Activated T-cell treated with anti-CD3 and anti-CD28 coated beads, Interleukin-2, amount 50 U/mL, for 4 hours (primary cell): ENCODE results near the gene CAST. TPM values are rescaled to one million over a fixed set of nuclear protein-coding genes. Genes with fewer than 3 reads are reported as not detected.

Source experiments
- ATAC-seq, 2 donors: fragments of 200-7000 bp; cut with Tn5 transposase; one replicate each; pipeline ENCODE4 v1.10.0; 2021
- DNase-seq: peaks from one replicate; pipeline ENCODE4 v3.0.0-alpha.2; 2020
- H3K27me3 Mint-ChIP-seq: one replicate; pipeline ENCODE4 v1.8.0; 2021; ENCODE audit warnings: low read depth, mixed read lengths
- H3K36me3 Mint-ChIP-seq: one replicate; pipeline ENCODE4 v1.8.0; 2022; ENCODE audit warnings: mixed read lengths; ENCODE audit not compliant: insufficient read depth
- H3K4me1 Mint-ChIP-seq: one replicate; pipeline ENCODE4 v1.8.0; 2021; ENCODE audit warnings: low read depth, mixed read lengths
- H3K4me3 Mint-ChIP-seq: one replicate; pipeline ENCODE4 v1.8.0; 2021; ENCODE audit warnings: mild to moderate bottlenecking, moderate library complexity, mixed read lengths
- H3K9me3 Mint-ChIP-seq: one replicate; pipeline ENCODE4 v1.8.0; 2021; ENCODE audit warnings: mixed read lengths
- total RNA-seq, 3 donors: library from RNA; stranded (reverse); gene quantifications; one replicate each; pipeline ENCODE4 v1.2.1, GENCODE V29; 2021

CAST gene
- total RNA-seq, 3 donors from 2014 or later: 57.5 to 73.9 (median 58.1) TPM

DNA sequence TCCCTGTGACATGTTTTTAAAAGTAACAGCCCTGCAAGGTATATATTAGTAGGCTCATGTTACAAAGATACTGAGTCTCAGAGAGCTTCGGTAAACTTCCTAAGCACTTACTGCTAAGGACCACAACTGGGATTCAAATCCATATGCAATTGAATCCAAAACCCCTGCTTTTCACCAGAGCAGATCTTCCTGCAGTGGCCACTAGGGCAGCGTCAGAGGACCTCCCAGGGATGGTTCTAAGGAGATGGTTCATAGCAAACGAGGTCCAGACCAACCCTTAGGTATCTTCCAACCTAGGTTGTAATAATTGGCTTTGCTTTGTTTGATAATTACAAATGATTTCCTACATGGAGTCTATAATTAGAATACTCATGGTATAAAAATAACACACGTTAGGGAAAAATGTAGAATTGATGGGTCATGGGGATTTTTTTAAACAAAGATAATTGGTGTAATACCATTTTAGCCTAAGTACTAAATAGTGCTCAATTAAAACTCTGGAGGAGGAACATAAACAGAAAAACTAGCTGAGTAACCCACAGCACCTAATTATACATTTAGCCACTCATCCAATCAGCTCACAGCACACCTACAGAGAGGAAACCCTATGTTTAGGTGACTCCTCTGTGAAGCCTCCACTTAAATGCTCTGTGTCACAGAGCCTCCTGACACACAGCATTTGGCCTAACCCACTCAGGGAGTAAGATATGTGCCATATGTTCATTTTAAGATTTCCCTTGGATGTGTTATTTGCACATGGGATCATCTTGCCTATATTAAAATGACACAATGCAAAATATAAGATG lies 10.0 kb upstream of the CAST start:
- peak in 1 of 2 donors; percentile 40 for ATAC-seq
- Mint-ChIP-seq H3K36me3 (no peaks in the 10 kb centered on the region), H3K4me3 (no peak overlapping the region), H3K9me3 (no peaks in the 10 kb centered on the region), H3K27me3 (peaks cover 18% of the 10 kb centered on the region), H3K4me1 (peaks cover 30% of the 10 kb centered on the region)
- DNase-seq: peak; percentile 5

- ATAC-seq: no peak
- no peak for DNase-seq
- Mint-ChIP-seq H3K36me3 (no peaks in the 10 kb centered on the region), H3K4me3 (no peak overlapping the region), H3K9me3 (no peaks in the 10 kb centered on the region), H3K27me3 (peaks cover 18% of the 10 kb centered on the region), H3K4me1 (peaks cover 31% of the 10 kb centered on the region)
Observed at GRCh38 chr5:96652769-96653454, 9.3 kb upstream of the CAST start.

- peaks cover 18% of the 10 kb centered on the region for H3K27me3 Mint-ChIP-seq
- no peak for ATAC-seq
Observed at GRCh38 chr5:96654209-96654608, 8.0 kb upstream of the CAST start.

GRCh38 chr5:96655085-96655484 lies 7.1 kb upstream of the CAST start:
- H3K4me3 Mint-ChIP-seq: no peak overlapping the region
- peaks cover 31% of the 10 kb centered on the region for H3K4me1 Mint-ChIP-seq
- H3K27me3 Mint-ChIP-seq: peaks cover 20% of the 10 kb centered on the region
- no peaks in the 10 kb centered on the region for H3K36me3 Mint-ChIP-seq
- no peaks in the 10 kb centered on the region for H3K9me3 Mint-ChIP-seq
- ATAC-seq (no peak), DNase-seq (no peak)

More at GRCh38 chr5:96654209-96654608, 8.0 kb upstream of the CAST start:
- H3K4me3 Mint-ChIP-seq: peak overlapping the region; percentile 25
- H3K9me3 Mint-ChIP-seq: no peaks in the 10 kb centered on the region
- DNase-seq: no peak
- H3K4me1 Mint-ChIP-seq: peaks cover 29% of the 10 kb centered on the region
- H3K36me3 Mint-ChIP-seq: no peaks in the 10 kb centered on the region

- Mint-ChIP-seq H3K4me3 (no peak overlapping the region), H3K9me3 (no peaks in the 10 kb centered on the region), H3K4me1 (peaks cover 33% of the 10 kb centered on the region), H3K36me3 (no peaks in the 10 kb centered on the region), H3K27me3 (peaks cover 21% of the 10 kb centered on the region)
- DNase-seq (no peak), ATAC-seq (no peak)
Observed at GRCh38 chr5:96655506-96655905, 6.7 kb upstream of the CAST start.

- Mint-ChIP-seq H3K36me3 (no peaks in the 10 kb centered on the region), H3K9me3 (no peaks in the 10 kb centered on the region), H3K4me3 (no peak overlapping the region), H3K27me3 (peaks cover 18% of the 10 kb centered on the region), H3K4me1 (peaks cover 41% of the 10 kb centered on the region)
- ATAC-seq (peak; percentile 31 to 60), DNase-seq (peak; percentile 9)
Observed at GRCh38 chr5:96657068-96657467, 5.1 kb upstream of the CAST start.

GRCh38 chr5:96658272-96658671 lies 3.9 kb upstream of the CAST start:
- ATAC-seq: no peak
- no peak overlapping the region for H3K4me3 Mint-ChIP-seq
- peaks cover 44% of the 10 kb centered on the region for H3K4me1 Mint-ChIP-seq
- no peaks in the 10 kb centered on the region for H3K36me3 Mint-ChIP-seq
- no peaks in the 10 kb centered on the region for H3K9me3 Mint-ChIP-seq
- H3K27me3 Mint-ChIP-seq: peaks cover 18% of the 10 kb centered on the region
- no peak for DNase-seq

- Mint-ChIP-seq H3K27me3 (peaks cover 14% of the 10 kb centered on the region), H3K36me3 (no peaks in the 10 kb centered on the region), H3K9me3 (no peaks in the 10 kb centered on the region), H3K4me3 (no peak overlapping the region), H3K4me1 (peaks cover 50% of the 10 kb centered on the region)
- DNase-seq (no peak), ATAC-seq (no peak)
Observed at GRCh38 chr5:96659170-96659569, 3.0 kb upstream of the CAST start.

- peak overlapping the region; percentile 95 for H3K4me3 Mint-ChIP-seq
- no peaks in the 10 kb centered on the region for H3K9me3 Mint-ChIP-seq
- DNase-seq (peak; percentile 5), ATAC-seq (peak in 1 of 2 donors; percentile 14)
- H3K4me1 Mint-ChIP-seq: peaks cover 47% of the 10 kb centered on the region
- H3K36me3 Mint-ChIP-seq: no peaks in the 10 kb centered on the region
- H3K27me3 Mint-ChIP-seq: peaks cover 3% of the 10 kb centered on the region
Observed at GRCh38 chr5:96660971-96661854, 963 bp upstream of the CAST start.

DNA sequence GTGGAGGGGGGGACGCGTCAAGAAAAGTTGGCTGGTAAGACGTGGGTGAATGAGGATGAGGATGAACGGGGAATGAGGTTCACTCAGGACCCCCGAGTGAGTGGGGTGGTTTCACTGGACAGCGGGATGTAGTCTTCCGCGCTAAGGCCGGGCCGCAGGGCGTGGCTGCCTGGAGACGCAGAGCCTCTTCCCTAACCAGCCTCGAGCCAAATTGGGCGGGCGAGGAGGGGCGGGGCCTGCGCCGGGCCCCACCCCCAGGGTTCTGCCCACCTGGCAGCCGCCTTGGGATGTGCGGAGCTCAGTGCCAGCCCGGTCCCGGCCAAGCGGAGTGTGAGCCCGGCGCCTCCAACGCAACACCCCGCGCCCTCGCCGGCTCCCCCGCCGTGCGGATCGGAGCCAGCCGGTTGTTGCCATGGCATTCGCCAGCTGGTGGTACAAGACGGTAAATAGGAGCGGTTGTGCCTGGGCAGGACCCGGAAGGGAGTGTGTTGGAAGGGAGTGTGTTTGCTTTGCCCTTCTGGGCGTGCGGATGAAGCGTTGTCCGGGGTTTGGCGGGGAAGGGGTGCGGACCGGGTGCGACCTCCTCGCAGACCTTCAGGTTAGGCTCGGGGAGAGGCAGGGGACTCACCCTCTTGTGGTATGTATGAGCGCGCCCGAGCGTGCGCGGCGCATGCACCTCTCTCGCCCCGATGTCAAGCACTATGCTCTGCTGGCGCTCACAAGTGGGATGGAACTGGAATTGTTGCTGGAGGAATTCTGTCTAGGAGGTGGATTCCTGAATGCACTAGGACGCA lies 746 bp downstream of the CAST start:
- peaks cover 3% of the 10 kb centered on the region for H3K27me3 Mint-ChIP-seq
- H3K4me1 Mint-ChIP-seq: peaks cover 46% of the 10 kb centered on the region
- ATAC-seq (peak; percentile 85 to 86), DNase-seq (peak; percentile 78)
- peak overlapping the region; percentile 95 for H3K4me3 Mint-ChIP-seq
- peaks cover under 1% of the 10 kb centered on the region for H3K36me3 Mint-ChIP-seq
- no peaks in the 10 kb centered on the region for H3K9me3 Mint-ChIP-seq

DNA sequence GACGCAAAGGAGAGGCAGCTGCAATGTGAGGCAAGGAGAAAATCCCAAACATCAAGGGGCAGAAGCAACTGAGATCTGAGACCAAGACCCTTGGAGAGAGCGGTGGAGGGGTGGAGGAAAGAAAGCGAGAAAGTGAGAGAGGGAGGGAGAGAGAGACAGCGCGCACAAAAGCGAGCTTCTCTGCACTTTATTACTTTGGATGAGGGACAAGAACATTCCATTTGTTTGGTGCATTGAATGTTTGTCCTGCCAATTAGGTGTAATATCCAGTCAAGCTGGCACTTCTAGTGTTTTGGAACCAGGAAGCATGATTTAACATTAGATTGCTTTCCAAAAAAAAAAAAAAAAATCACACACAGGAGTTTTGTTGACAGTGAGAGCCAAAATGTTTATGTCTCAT lies 1.4 kb downstream of the CAST start:
- Mint-ChIP-seq H3K27me3 (peaks cover 3% of the 10 kb centered on the region), H3K4me3 (peak overlapping the region; percentile 95), H3K9me3 (no peaks in the 10 kb centered on the region), H3K4me1 (peaks cover 52% of the 10 kb centered on the region), H3K36me3 (peaks cover 2% of the 10 kb centered on the region)
- ATAC-seq (no peak), DNase-seq (no peak)

DNA sequence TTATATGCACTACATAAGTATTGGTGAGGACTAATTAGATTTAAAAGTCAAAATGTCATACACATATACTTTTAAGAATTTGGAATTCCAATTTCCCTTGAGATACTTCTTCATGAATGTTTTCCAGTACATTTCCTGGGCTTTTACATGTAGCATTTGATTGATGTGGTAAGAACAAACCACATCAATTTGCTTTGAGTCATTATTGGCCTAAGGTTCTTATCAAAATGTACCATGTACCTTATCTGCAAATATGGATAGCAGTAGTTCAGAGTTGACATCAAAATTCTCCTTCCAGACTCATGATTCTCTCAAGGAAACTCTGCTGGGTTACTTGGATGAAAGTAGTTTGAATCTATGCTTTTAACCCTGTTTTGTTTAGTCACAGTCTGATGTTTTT lies 2.5 kb downstream of the CAST start:
- no peak for DNase-seq
- no peak for ATAC-seq
- no peak overlapping the region for H3K4me3 Mint-ChIP-seq
- no peaks in the 10 kb centered on the region for H3K9me3 Mint-ChIP-seq
- peaks cover 55% of the 10 kb centered on the region for H3K4me1 Mint-ChIP-seq
- H3K36me3 Mint-ChIP-seq: peaks cover 2% of the 10 kb centered on the region
- peaks cover 3% of the 10 kb centered on the region for H3K27me3 Mint-ChIP-seq

GRCh38 chr5:96668725-96669124 lies 6.5 kb downstream of the CAST start:
- H3K4me3 Mint-ChIP-seq: no peak overlapping the region
- no peak for DNase-seq
- H3K9me3 Mint-ChIP-seq: no peaks in the 10 kb centered on the region
- peaks cover 62% of the 10 kb centered on the region for H3K4me1 Mint-ChIP-seq
- no peak for ATAC-seq
- no peaks in the 10 kb centered on the region for H3K27me3 Mint-ChIP-seq
- H3K36me3 Mint-ChIP-seq: peaks cover 2% of the 10 kb centered on the region
